Measurements from ENCODE around the gene RAD51B.

The RAD51B gene

GRCh38 chr14:68622856-68623255 lies 803.3 kb downstream of the RAD51B start:
- DNase-seq (ENCODE audit: low read depth): no peak

GRCh38 chr14:68623307-68623706 lies 803.7 kb downstream of the RAD51B start:
- no peak for DNase-seq (ENCODE audit: low read depth)

GRCh38 chr14:68623826-68624225 lies 804.2 kb downstream of the RAD51B start:
- DNase-seq (ENCODE audit: low read depth): no peak

DNA sequence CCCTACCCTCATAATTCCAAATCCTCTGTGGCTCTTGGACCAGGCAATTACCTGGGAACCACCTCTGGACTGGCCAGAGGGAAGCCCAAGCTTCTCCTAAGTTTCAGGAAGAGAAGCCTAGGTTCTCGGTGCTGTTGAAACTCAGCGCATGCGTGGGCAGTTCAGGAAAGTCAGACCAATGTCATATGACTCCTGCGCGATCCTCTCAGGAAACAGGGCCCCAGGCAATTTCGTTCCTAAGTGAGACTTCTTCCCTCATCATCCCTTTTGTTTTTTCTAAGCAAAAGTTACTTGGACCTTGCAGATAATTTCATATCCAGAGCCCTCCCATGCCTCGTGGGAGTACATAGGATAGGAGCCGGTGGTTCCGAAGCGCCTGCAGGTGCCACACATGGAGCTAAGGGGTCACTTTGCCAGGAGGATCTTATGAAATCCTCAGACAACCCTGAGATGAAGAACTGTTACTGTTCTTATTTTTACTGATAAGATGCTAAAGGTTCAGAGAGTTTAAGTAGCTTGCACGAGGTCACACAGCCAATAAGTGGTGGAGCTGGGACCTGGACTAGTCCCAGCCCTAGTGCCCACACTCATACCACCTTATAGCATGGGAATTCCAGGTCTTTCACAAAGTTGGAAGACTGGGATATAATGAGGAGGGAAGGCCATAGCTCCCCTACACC lies 805.1 kb downstream of the RAD51B start:
- no peak for DNase-seq (ENCODE audit: low read depth)

DNA sequence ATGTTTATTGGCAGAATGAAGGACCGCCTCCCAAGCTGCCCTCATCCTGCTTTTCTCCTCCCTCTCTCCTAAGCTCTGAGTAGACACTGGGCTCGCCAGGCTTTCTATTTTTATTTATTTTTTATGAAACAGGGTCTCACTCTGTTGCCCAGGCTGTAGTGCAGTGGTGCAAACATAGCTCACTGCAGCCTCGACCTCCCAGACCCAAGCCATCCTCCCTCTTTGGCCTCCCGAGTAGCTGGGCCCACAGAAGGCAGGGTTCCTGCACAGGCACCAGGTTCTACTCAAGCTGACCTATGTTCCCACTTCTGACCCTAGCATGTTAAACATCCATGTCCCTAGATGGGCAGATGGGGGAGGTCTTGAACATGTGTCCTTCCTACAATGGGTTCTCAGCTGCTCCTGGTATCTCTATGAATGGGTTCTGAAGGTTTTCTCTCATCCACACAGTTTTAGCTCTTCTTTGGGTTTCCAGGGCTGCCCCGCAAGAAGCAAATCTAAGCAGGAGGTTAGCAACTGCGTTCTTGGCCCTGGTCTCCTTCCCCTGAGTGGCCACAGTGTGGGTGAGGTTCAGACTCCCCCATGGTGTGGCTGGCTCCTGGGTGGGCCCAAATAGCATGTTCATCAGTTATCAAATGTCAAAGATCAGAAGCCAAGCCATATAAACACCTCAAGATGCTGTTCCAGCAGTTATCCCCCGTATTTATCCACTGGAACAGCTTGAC lies 805.9 kb downstream of the RAD51B start:
- no peak for DNase-seq (ENCODE audit: low read depth)

DNA sequence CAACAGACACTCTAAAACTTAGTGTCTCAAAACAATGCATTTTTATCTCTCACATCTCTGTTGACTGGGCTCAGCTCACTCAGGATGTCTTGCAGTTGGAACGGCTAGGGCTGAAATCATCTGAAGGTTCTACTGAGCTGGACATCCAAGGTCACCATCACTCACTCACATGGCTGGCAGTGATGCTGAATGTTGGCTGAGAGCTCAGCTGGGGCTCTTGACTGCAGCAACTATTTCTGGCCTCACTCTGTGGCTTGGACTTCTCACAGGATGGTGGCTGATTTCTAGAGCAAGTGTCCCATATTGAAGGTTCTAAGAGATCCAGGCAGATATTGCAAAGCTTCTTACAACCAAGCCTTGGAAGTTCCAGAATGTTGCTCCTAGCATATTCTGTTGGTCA lies 806.8 kb downstream of the RAD51B start:
- DNase-seq (ENCODE audit: low read depth): no peak

GRCh38 chr14:68627050-68627867 lies 807.7 kb downstream of the RAD51B start:
- DNase-seq (ENCODE audit: low read depth): no peak

DNA sequence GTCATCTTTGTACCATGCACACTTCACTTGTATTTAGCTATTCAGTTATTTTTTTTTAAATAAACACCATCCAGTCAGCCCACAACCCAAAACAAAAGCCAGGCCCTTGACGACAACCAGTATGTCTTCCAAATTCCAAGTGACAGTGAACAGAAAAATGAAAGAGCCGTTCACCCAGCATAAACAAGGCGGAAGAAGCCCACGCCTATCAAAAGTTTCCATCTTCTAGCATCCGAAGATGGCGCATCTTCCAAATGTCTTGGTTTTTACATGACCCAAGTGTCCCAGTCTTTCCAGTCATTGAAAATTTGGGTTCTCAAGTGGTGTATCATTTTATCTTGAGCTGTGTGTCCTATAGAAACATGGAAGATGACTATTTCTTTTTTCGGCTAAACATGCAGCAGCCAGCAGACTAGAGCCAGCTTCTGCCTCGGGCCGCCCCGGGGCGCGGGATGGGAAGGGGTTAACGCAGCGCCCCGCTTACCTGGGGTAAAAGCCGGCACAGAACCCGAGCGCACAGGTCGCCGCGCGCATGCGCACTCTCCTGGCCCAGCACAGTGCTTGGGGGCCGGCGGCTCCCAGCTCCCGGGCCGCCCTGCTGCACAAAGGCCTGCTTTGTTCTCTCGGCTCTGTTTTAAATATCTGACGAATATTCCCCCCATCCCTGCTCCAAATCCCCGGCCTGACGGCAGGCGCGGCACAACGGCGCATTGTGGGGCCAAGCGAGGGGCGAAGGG lies 808.5 kb downstream of the RAD51B start:
- no peak for DNase-seq (ENCODE audit: low read depth)

DNA sequence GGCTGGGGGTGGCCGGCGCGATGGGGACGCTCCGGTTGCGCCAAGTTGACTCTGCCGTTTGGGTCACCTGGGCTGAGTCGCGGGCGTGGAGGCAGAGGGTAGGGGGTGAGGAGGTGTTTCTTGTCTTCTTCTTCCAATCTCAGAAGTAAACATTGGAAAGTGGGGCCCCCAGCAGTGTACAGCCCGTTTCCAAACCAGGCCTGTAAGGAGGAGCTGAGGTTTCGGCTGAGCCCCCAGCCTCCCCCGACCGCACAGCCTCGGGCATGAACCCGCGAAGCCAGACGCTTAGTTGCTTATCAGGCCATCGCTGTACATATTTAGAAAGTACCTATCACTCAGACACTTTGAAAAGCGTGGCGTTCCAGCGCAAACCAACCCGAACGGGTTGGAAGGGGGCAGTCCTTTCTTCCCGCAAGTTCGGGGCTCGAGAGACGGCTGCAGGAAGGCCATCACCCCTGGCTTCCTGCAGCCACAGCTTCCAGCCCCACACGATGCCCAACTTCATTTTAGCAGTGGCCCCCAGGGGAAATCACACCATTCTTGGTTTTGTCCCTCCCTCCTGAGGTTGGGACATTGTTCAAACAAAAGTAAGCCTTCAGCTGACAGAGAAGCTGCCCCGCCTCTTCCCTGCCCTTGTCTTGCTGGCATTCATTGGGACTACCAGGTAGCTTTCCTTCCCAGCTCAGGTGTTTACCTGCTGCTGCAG lies 809.2 kb downstream of the RAD51B start:
- DNase-seq (ENCODE audit: low read depth): no peak

- no peak for DNase-seq (ENCODE audit: low read depth)
These were observed 810.5 kb downstream of the RAD51B start for GRCh38 chr14:68630081-68630571.

- DNase-seq (ENCODE audit: low read depth): no peak
These were observed 811.2 kb downstream of the RAD51B start for GRCh38 chr14:68630611-68631393.

- DNase-seq (ENCODE audit: low read depth): no peak
These were observed 811.9 kb downstream of the RAD51B start for GRCh38 chr14:68631394-68632053.

DNA sequence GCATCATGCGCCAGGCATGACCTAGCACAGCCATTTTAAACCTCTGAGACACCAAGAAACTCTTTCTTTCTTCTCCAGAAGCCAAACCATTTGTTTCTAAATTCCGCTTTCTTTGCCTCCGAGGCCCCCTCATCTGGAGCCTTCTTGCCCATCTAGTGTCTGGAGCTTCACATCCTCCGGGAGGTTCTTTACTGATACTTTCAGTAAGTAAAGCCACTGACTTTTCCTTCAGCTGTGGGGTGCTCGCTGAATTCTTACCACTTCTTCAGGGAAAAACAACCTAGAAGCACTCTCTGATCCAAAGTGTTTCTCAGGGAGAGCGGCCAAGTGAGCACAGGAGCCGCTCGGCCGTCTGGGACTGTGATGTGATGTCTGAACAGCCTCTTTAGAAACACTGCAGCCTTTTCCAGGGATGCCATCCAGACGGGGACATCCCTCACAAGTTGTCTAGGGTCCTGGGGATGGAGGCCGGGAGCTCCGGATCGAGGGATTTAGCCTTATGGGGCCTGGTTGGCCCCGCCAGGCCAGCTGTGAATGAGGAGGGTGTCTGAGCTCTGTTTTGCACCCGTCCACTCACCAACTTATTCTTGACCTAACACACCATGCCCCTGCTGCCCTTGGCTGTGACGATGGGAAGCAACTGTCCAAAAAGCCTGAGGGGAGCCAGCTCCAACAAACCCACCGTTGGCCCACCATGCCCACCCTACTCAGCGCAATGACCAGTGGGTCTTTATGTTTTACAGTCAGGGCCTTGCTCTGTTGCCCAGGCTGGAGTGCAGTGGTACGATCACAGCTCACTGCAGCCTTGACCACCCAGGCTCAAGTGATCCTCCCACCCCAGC lies 812.7 kb downstream of the RAD51B start:
- DNase-seq (ENCODE audit: low read depth): no peak

GRCh38 chr14:68633131-68633991 lies 813.8 kb downstream of the RAD51B start:
- DNase-seq (ENCODE audit: low read depth): no peak

- DNase-seq (ENCODE audit: low read depth): no peak
These were observed 814.8 kb downstream of the RAD51B start for GRCh38 chr14:68634332-68634731.

DNA sequence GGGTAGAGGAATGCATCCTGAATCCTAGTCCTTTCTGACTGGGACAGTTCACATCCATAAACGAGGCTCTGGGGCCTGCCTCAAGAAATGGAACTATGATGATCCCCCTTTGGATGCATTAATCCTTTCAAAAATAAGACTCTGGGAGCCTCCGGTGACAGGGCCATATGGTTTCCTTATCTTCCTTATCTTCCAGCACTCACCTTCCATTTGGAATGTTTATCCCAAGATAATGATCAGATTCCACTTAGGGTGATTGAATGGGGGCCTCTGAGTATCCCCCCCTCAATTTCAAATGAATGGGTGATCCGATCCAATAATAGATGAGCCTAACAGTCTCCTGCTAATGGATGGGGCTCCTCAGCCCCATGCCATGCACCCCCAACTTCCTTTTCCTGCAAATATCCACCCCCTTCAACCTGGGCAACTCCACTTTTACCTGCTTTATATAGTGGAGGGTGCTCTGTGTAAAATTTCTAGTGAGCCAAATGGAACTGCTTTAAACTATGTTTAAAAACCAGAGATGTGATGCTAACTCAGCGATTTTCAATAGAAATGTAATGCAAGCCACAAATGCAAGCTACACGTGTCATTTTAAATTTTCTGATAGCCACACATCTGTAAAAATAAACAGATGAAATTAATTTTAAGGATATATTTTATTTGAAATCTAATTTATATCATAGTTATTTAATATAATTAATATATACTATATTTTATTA lies 815.5 kb downstream of the RAD51B start:
- no peak for DNase-seq (ENCODE audit: low read depth)

DNA sequence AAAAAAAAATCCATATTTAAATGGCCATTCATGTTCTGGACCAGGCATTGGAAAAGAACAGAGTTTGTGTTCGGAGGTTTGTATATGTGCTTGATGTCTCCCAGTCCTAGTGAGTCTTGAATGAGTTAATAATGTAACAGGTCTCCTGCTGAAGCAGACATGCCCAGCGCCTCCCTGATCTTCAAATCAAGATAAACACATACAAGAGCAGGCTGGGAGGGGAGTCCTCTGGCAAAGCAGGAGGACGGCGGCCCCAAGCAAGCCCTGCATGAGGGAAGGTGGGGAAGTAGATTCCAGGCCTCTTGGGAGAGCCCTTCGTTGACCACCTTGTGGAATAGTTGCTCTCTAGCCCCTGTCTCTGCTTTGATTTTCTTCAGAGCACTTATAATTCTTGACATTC lies 817.0 kb downstream of the RAD51B start:
- DNase-seq (ENCODE audit: low read depth): no peak

Data from iris pigment epithelial cell (primary cell).